T-helper 2 cell (primary cell): ENCODE measurements around the gene LAMA3.
A peak's percentile ranks its signal among the peaks of the same experiment; 100 is the strongest.
"Not testable (repeated sequence)": the region's sequence is repeated elsewhere in the genome, so short reads cannot be mapped to it uniquely, and the experiment has no call there.

Experiments used
- DNase-seq, 5 experiments: peaks; one replicate each; pipeline versions ENCODE4 v3.0.0 to v3.0.0-alpha.2; 2012 to 2022

The LAMA3 gene

DNA sequence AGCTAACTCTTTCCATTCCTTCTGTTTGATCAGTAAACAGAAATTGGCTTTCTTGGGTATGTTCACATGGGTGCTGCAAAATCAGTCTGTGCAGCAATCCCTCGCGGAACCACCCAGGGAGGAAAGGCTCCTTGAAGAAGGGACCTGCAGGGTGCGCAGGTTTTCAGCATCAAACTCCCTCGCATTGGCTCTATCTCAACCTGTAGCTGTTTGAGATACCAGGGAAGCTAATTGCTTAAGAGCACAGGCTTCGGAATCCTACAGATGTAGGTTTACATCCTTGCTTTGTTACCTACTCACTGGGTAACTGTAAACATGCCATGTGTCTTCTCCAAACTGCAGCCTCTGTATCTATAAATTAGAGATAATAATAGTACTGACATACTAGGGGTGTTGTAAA, 43.2 kb downstream of the LAMA3 start:
- DNase-seq, result no peak

- not testable (repeated sequence) for DNase-seq
Measured at GRCh38 chr18:23733265-23733664, 44.0 kb downstream of the LAMA3 start.

DNA sequence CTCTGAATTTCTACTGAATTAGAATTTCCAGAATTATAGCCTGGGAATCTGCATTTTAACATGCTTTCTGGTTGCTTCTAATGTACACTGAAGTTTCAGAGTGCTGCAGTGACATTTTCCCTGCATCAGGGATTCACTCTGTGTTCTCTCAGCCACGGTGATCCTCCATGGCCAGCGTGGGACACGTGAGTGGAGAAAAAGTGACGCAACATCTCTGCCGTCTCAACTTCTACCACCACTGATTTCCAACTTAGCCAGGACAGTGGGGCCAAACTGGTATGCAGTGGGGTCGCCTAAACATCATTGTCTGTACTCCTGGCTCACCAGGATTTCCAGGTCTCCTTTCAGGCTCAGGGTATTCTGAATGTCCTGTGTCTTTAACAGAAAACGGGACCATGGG, 44.6 kb downstream of the LAMA3 start:
- no peak for DNase-seq

- no peak for DNase-seq
Measured at GRCh38 chr18:23735021-23735464, 45.8 kb downstream of the LAMA3 start.

DNA sequence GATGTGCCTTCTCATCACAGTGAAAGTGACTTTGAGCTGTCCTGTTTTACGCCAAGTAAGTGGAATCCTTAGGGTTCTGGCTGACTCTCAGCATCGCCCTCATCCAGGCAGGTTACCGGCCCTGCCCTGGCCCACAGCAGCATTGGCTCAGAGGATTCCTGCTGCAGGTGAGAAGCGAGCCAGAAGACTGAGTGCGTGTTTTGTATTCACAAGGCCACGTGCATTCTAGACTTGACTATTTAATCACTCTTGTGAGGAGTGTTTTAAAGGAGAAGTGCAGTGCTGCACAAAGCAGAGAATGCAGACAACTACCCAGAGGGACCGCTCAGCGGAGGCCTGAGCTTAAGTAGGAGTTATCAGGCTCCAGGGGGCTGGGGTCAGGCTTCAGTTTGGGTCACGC, 48.3 kb downstream of the LAMA3 start:
- no peak for DNase-seq

- DNase-seq, result no peak
Measured at GRCh38 chr18:23738151-23738550, 48.9 kb downstream of the LAMA3 start.

DNA sequence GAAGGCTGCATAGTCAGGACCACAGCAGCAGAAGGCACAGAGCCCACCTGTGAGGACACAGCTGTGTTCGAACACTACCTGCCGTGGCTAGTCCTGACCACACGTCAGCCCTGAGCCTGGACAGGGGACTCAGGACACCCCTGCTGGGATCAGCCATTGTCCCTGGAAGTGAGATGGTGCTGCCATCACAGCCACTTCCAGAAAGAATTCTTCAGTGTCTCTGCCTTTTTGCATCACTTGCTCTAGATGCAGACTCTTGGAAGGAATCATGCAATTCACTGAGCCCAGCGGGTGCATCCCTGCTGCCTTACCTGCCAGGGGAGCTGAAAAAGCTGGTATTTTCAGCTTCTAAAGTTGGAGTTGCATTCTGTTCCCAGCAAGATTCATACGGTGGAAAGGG, 49.3 kb downstream of the LAMA3 start:
- DNase-seq, result no peak

- DNase-seq, result no peak
Measured at GRCh38 chr18:23740105-23740830, 51.0 kb downstream of the LAMA3 start.

DNA sequence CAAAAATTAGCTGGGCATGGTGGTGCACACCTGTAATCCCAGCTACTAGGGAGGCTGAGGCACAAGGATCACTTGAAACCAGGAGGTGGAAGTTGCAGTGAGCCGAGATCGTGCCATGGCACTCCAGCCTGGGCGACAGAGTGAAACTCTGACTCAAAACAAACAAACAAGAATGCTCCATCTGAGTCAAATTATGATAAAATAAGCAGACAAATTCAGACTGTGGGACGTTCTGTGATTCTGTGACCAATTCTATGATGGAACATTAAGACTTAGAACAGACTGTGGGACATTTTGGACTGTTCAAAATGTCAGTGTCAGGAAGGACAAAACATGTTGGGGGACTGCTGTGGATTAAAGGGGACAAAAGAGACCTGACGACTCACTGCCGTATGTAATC, 52.7 kb downstream of the LAMA3 start:
- DNase-seq, result peak in 1 of 5 experiments; percentile 54

DNA sequence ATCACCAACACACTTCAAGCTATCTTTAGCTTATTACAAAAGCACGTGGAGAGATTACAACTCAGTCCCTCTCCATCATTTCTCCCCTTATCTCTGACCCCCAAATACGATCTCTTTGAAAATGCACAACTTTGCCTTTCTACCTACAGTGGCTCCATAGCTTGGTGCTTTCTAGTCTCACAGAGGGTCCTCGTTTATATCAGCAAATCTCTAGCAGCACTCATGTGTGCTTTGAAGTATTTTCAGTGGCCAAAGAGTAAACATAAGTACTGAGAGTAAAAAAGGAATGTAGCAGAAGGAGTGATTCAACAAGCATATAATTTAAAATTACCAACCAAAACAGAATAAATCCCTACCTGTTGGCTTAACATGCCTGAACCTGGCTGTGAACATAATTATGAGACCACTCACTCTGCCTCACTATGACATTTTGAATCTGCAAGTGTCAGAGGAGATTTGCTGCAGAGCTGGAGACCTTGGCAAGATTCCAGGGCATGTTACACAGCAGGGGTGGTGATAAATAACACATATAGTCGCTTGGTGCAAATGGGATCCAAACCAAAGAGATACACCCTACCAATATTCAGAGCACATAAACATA, 54.6 kb downstream of the LAMA3 start:
- no peak for DNase-seq

- no peak for DNase-seq
Measured at GRCh38 chr18:23745366-23745765, 56.1 kb downstream of the LAMA3 start.

GRCh38 chr18:23746851-23747250, 57.6 kb downstream of the LAMA3 start:
- DNase-seq, result no peak

- no peak for DNase-seq
Measured at GRCh38 chr18:23752363-23752762, 63.1 kb downstream of the LAMA3 start.

DNA sequence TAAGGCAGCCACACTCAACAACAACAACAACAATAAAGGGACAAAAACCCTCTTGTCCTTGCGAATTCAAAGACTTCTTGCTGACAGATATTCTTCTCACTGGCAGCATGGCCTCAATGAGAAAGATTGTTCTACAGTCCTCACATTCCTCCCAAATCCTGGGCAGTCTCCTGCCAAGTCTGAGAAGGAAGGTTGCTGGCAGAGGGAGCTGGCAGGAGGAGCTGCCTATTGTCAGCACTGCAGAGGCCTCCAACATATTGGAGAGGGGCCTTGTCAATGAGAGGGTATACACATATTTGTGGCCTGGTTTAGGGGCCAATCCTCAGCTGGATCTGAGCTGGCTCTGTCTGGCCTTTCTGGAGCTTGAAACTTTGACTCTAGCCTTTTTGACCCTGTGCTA, 63.5 kb downstream of the LAMA3 start:
- no peak for DNase-seq

DNA sequence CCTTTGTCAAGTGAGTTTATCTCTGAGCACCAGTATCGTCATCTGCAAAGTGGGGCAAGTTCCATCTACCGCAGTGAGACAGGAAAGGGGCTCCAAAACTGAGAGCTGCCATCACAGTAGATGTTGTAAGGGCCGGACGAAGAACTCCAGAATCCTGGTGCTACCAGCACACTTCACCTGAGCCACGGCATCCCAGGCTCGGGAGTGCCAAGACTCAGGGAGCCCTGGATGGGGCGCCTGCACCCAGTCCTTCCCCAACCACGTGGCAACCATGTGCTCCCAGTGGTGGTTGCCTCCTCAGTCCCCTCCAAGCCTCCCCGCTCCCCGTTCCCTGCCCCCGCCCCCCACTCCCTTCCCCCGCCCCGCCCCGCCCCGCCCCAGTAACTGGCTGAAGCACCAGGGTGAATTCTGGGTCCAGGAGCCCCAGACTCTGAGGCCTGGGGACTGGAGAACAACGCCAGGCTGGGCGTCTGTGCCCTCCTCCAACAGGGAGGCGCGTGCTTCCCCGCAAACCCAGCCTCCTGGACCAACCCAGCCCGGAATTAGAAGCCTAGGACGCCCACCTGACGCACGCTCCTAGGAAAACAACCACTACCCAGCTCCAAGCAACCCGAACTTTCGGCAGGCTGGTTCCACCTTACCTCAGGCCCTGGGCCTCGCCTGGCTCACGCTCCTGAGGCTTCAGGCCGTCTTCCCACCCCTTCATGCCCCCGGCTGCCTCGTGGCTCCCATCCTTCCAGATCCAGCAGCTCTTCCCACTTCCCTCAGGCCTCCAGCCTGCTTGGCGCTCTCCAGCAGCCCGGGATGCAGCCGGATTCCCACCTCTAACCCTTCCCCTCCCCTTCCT, 67.6 kb downstream of the LAMA3 start:
- peak in 1 of 5 experiments; percentile 20 for DNase-seq

- no peak for DNase-seq
Measured at GRCh38 chr18:23757437-23757733, 68.1 kb downstream of the LAMA3 start.

GRCh38 chr18:23758281-23758680, 69.0 kb downstream of the LAMA3 start:
- no peak for DNase-seq

GRCh38 chr18:23761941-23762340, 72.7 kb downstream of the LAMA3 start:
- no peak for DNase-seq

GRCh38 chr18:23763343-23763742, 74.1 kb downstream of the LAMA3 start:
- no peak for DNase-seq

DNA sequence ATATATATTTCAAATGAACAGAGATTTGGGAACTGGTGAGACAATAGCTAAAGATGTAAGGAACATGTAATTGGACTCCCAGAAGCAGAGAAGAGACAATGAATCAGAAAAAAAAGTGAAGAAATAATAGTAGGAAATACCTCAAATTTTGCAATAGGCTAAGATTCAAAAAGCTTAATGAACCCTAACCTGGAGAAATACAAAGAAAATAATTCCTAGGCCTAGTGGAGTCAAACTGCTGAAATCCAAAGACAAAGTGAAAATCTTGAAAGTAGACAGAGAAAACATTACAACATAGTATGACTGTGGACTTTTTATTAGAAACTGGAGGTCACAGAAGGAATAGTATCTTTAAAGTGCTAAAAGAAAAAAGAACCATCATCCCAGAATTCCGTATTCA, 76.7 kb downstream of the LAMA3 start:
- DNase-seq, result no peak

DNA sequence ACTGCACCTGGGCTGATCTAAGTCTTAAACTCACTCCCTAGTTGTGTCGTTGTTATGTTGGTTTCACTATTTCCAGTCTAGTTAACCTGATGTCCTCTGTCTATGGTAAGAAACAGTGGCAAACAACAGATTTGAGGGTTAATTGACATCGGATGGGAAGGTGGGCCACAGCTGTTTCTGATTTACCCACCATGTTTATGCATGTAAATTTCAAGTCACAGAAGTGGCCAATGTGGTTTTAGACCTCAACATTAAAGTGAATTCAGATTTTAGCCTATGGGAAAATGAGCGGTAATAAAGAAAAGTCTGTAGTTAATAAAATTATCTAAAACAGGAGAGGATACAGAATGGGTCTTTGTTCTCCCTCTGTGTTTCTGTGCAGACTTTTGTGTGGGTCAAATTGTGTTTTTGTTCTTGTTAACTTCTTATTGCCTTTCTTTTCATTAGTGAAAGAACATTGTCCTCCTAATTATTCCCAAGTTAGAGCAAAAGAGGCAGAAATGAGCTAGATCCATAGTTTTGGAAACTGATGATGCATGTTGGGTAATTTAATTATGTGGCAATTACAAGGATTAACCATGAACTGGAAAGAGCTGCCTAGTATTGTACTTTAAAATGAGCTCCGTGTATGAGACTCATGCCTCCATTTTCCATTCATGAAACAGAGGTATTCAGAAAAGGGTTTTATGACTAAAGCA, 83.2 kb downstream of the LAMA3 start:
- no peak for DNase-seq

GRCh38 chr18:23776306-23776705, 87.1 kb downstream of the LAMA3 start:
- no peak for DNase-seq

DNA sequence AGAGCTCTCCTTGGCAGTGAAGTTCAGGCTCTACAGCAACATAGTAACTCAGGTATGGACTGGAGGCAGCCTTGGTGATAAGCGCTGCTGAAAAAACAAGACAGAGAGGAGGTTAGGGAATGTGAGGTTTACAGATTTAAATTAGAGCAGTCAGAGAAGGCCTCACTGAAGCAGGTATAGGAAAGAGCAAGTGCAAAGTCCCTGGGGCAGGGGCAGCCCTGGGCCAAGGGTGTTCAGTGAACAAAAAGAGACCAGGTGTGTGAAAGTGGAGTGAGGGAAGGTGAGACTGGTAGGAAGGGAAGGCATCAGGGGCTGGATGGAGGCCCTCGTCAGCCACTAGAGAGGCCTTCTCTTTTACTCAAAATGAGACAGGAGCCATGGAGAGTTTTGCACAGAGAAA, 89.6 kb downstream of the LAMA3 start:
- DNase-seq, result no peak
